SKM-1 (cell line): ENCODE data around the gene PFKL.
"Not testable (repeated sequence)": the region's sequence is repeated elsewhere in the genome, so short reads cannot be mapped to it uniquely, and the experiment has no call there.

ENCODE experiments used
- DNase-seq: peaks from one replicate; lab custom pipeline; 2025; ENCODE audit not compliant: unreplicated experiment; lab: John Stamatoyannopoulos, UW

The PFKL gene

DNA sequence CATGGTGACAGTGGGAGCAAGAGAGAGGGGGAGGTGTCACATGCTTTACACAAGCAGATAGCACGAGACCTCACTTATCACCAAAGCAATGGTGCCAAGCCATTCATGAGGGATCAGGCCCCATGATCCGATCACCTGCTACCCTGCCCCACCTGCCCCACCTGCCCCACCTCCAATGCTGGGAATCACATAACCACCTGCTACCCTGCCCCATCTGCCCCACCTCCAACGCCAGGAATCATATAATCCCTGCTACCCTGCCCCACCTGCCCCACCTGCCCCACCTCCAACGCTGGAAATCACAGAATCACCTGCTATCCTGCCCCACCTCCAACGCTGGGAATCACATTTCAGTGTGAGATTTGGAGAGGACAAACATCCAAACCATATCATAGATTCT is 24.8 kb upstream of the PFKL start:
- no peak for DNase-seq

GRCh38 chr21:44279354-44280260 is 20.2 kb upstream of the PFKL start:
- DNase-seq: no peak

- DNase-seq: no peak
Measured at GRCh38 chr21:44281801-44282200, 18.1 kb upstream of the PFKL start.

- no peak for DNase-seq
Measured at GRCh38 chr21:44282370-44282769, 17.5 kb upstream of the PFKL start.

- not testable (repeated sequence) for DNase-seq
Measured at GRCh38 chr21:44283211-44283785, 16.6 kb upstream of the PFKL start.

GRCh38 chr21:44283948-44284347 is 15.9 kb upstream of the PFKL start:
- DNase-seq: no peak

DNA sequence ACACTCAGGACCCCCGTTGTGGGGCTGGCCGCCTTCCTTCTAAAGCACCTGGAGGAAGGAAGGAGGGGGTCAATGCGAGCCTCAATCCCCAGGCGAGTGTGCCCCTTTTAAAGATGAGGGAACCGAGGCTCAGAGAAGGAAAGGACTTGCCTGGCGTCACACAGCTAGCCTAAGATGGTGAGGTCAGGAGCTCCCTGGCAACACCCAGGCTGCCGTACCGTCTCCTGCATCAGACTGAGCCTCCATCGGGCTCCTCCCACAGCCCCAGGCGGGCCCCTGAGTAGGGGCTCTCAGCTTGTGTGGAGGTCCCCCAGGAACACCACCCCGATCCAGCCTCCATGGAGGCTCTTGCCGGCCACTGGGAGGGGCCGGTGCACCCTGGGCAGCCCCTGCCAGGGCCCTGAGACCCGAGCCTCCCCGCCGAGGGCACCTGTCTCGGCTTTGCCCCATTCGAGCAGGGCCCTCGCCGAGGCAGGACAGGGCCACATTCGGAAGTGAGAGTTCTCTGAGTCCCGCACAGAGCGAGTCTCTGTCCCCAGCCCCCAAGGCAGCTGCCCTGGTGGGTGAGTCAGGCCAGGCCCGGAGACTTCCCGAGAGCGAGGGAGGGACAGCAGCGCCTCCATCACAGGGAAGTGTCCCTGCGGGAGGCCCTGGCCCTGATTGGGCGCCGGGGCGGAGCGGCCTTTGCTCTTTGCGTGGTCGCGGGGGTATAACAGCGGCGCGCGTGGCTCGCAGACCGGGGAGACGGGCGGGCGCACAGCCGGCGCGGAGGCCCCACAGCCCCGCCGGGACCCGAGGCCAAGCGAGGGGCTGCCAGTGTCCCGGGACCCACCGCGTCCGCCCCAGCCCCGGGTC is 14.5 kb upstream of the PFKL start, which contains the start of gene AIRE:
Gene AIRE (plus strand): TSS at position 739 of the 855 bp plus-strand sequence. CDS start 131 bp downstream, outside the sequence.
- DNase-seq: no peak

DNA sequence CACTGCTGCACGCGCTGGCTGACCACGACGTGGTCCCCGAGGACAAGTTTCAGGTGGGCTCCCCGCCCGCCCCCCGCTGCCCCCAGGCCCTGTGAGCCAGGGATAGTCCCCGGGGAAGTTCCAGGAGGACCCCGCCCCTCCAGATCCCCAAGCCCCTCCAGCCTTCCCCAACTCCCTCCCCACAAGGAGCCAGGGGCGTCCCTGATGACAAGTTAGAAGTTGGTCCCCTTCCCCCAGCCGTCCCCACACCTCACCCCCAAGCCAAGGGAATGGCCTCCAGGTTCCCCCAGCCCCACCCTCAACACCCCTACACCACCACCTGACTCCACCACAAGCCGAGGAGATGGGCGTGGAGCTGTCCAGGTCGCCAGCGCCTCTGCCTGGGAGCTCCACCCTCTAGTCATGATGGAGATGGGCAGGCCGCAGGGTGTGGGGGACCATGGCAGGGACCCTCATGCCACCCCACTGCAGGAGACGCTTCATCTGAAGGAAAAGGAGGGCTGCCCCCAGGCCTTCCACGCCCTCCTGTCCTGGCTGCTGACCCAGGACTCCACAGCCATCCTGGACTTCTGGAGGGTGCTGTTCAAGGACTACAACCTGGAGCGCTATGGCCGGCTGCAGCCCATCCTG is 13.7 kb upstream of the PFKL start:
- DNase-seq: no peak

DNA sequence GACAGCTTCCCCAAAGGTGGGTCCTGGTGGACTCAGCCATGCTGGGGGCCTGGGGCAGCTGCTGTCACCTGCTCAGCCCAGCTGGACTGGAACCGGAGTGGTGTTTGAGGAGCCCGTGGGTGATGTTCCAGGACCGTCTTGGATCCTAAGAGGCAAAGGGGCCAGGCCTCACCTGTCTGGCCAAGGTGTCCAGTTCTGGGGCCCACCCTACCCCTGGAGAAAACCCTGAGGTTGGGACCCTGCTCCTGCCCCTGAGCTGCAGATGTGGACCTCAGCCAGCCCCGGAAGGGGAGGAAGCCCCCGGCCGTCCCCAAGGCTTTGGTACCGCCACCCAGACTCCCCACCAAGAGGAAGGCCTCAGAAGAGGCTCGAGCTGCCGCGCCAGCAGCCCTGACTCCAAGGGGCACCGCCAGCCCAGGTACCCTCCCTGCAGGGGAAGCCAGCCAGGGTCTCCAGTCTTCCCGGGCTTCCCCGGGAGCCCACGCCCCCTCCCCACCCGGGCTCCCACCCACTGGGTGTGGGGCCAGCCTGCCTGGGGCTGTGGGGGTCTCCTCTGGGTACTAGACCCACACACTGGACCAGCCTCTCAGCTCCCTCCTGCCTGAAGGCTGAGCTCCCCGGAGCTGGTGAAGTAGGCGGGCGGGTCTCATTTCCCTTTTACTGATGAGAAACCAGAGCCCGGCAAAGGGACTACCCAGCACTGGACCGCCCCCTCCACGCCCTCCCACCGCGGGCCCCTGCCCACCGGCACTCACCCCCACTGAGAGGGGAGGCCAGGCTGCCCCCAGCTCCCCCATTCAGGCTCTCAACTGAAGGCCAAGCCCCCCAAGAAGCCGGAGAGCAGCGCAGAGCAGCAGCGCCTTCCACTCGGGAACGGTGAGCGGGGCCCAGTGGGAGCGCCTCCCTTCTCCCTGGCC is 12.9 kb upstream of the PFKL start:
- DNase-seq: no peak

GRCh38 chr21:44288251-44289110 is 11.4 kb upstream of the PFKL start:
- DNase-seq: no peak

DNA sequence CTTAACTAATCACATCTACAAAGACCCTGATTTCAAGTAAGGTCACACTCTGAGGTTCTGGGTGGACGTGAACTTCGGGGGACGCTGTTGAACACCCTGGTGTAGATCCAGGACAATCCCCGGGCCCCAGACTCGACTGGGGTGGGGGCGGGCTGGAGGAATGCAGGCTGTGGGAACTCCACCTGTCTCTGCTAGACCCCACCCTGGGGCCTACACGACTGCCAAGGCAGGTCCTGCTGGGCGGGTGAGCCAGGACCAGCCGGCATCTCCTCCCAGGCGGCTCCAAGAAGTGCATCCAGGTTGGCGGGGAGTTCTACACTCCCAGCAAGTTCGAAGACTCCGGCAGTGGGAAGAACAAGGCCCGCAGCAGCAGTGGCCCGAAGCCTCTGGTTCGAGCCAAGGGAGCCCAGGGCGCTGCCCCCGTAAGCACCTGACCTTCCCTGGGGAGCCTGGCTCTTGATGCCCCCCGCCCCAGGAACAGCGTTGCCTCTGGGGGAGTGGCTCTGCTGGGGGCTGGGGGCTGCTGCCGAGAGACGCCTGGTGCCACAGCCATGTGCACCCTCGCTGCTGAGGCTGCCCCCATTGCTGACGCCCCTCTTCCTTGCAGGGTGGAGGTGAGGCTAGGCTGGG is 10.4 kb upstream of the PFKL start:
- DNase-seq: no peak

GRCh38 chr21:44290327-44291077 is 9.4 kb upstream of the PFKL start:
- no peak for DNase-seq

GRCh38 chr21:44291078-44291935 is 8.5 kb upstream of the PFKL start:
- no peak for DNase-seq

GRCh38 chr21:44291936-44292811 is 7.7 kb upstream of the PFKL start:
- no peak for DNase-seq

- no peak for DNase-seq
Measured at GRCh38 chr21:44292812-44293195, 7.0 kb upstream of the PFKL start.
